Loucy (cell line): ENCODE results near the gene SLC9A1.

ENCODE experiments used
- CTCF ChIP-seq: fragments of 200-600 bp; sonication (generic); conservative IDR thresholded peaks from 2 replicates; pipeline ENCODE4 v1.5.1; 2014; ENCODE audit warnings: mild to moderate bottlenecking, antibody characterized with exemption, low read length
- EZH2phosphoT487 ChIP-seq: fragments of 200-600 bp; IDR thresholded peaks from 2 replicates; pipeline ENCODE4 v1.6.1; 2018; ENCODE audit warnings: antibody characterized with exemption, mild to moderate bottlenecking, moderate library complexity, borderline replicate concordance

GRCh38 chr1:27077968-27078367, 77.0 kb downstream of the SLC9A1 start:
- TF ChIP-seq CTCF (no peak), EZH2phosphoT487 (no peak)
